Gastroesophageal sphincter (tissue), 4 donors: ENCODE data around the gene OVCH1. TPM values are rescaled to one million over a fixed set of nuclear protein-coding genes. Genes with fewer than 3 reads are reported as not detected.

Experiments used
- ATAC-seq: fragments of 150-250 bp; one replicate; pipeline ENCODE4 v1.9.1; 2016; ENCODE audit warnings: mild to moderate bottlenecking, moderate library complexity
- H3K27ac ChIP-seq, 4 donors: fragments of 200-600 bp; sonication (generic) in 3 of 4; 1 replicate in 3 of 4; 2 replicates in 1 of 4; pipeline ENCODE4 v1.5.1; 2016 to 2019
- H3K27me3 ChIP-seq: fragments of 200-600 bp; sonication (generic); one replicate; pipeline ENCODE4 v1.5.1; 2019
- H3K36me3 ChIP-seq, 2 donors: fragments of 200-600 bp; sonication (generic); one replicate each; pipeline ENCODE4 v1.5.1; 2019; ENCODE audit warnings: control low read depth in 1 of 2
- H3K4me1 ChIP-seq, 3 donors: fragments of 200-600 bp; sonication (generic); 1 replicate in 2 of 3; 2 replicates in 1 of 3; pipeline ENCODE4 v1.5.1; 2016 to 2019; ENCODE audit warnings: control low read depth in 2 of 3
- H3K4me3 ChIP-seq, 2 donors: fragments of 200-600 bp; sonication (generic); one replicate each; pipeline ENCODE4 v1.5.1; 2019; ENCODE audit warnings: mild to moderate bottlenecking in 1 of 2, moderate library complexity in 1 of 2
- H3K9me3 ChIP-seq, 3 donors: fragments of 200-600 bp; sonication (generic); one replicate each; pipeline ENCODE4 v1.5.1; 2017 to 2019; ENCODE audit warnings: control low read depth in 2 of 3
- EP300 ChIP-seq: sonication (generic); formaldehyde crosslinking; IDR thresholded peaks from one replicate; pipeline ENCODE4 v1.6.1; 2017; ENCODE audit warnings: antibody characterized with exemption, mild to moderate bottlenecking
- POLR2A ChIP-seq, 2 donors: fragments of 450-650 bp; IDR thresholded peaks; one replicate each; pipeline ENCODE4 v1.6.1; 2017; ENCODE audit warnings: antibody characterized with exemption in 2 of 2, mild to moderate bottlenecking in 2 of 2, moderate library complexity in 1 of 2
- POLR2AphosphoS5 ChIP-seq: sonication (generic); formaldehyde crosslinking; IDR thresholded peaks from one replicate; pipeline ENCODE4 v1.6.1; 2017; ENCODE audit warnings: antibody characterized with exemption
- WGBS, 2 donors: methylation state at CpG; one replicate each; pipeline ENCODE4 v1.1.5; 2018; ENCODE audit warnings: low coverage in 1 of 2; 5-methylcytosine and 5-hydroxymethylcytosine counted together
- total RNA-seq, 4 donors: library from RNA; depleted of rRNA; stranded (reverse); fragments of >200 nt; gene quantifications; one replicate each; pipeline ENCODE4 v1.1.0, GENCODE V29; 2016
- TF ChIP-seq, protein P1 (sequence below), 4 experiments: fragments of 200-600 bp in 2 of 4; fragments of 450-650 bp in 2 of 4; sonication (generic) in 1 of 4; IDR thresholded peaks; one replicate each; pipeline ENCODE4 v1.5.1; 2017 to 2019; ENCODE audit warnings: antibody characterized with exemption in 4 of 4, mild to moderate bottlenecking in 2 of 4, moderate library complexity in 2 of 4

The OVCH1 gene
- total RNA-seq, 4 donors from 2014 or later, result 0.13 to 0.57 (median 0.43) TPM

DNA sequence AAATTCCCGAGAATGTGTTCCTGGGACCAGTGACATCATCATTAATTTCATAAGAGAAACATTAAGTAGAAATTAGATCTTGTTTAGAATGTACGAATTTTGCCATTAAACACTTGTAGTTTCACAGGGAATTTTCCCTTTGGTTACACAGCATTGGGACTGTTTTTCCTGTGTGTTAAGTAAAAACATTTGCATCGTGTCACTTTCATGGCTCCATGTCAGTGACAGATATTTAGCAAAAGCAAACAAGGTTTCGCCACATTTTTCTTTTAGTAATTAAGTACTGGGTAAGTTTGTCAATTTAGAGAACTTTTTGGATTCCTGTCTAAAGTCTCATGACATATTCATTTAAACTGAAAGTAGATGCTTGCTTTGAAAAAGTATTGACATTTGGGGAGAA lies 45.5 kb upstream of the OVCH1 start:
- Histone ChIP-seq H3K9me3 (no peaks in the 10 kb centered on the region), H3K27me3 (no peaks in the 10 kb centered on the region), H3K4me3 (peak overlapping the region in 1 of 2 donors; percentile 18), H3K36me3 (no peaks in the 10 kb centered on the region), H3K4me1 (peaks cover 0 to 23% (median 9%) of the 10 kb centered on the region in 3 donors), H3K27ac (peak overlapping the region in 3 of 4 donors; percentile 28 to 54 (median 48))
- no peak for TF ChIP-seq POLR2A (IDR thresholded peaks at IDR 0.05)
- WGBS, 2 donors, result 56 to 57% methylated on average over 4 of the region's 4 CpGs
- ATAC-seq, result peak; percentile 67

GRCh38 chr12:29537298-29537697 lies 39.8 kb upstream of the OVCH1 start:
- H3K4me3 ChIP-seq, result no peak overlapping the region
- TF ChIP-seq POLR2A (IDR thresholded peaks at IDR 0.05) (no peak), POLR2AphosphoS5 (peak; percentile 21)
- 50 to 55% methylated on average over 2 of the region's 2 CpGs for WGBS, 2 donors
- peaks cover 0 to 15% of the 10 kb centered on the region in 2 donors for H3K36me3 ChIP-seq
- H3K27ac ChIP-seq, result no peak overlapping the region
- ATAC-seq, result no peak
- H3K9me3 ChIP-seq, result no peaks in the 10 kb centered on the region
- H3K27me3 ChIP-seq, result no peaks in the 10 kb centered on the region
- peaks cover 0 to 8% (median 0%) of the 10 kb centered on the region in 3 donors for H3K4me1 ChIP-seq

DNA sequence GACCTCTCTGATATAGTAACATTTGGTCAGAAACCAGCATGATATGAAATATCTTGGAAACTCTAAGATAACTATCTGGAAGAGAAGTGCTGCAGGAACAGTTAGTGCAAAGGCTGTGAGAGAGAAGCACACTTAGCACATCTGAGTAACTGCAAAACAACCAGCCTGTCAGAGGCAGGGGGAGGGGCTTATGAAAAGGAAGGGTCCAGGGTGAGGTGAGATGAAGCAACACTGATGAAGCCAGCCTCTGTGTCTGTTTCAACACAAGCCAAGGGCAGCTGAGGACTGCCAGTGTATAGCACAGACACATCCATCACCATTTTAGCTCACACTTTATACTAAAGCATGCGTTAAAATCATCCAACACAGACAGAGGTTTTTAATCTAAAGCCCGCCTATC lies 37.4 kb upstream of the OVCH1 start:
- Histone ChIP-seq H3K27me3 (no peaks in the 10 kb centered on the region), H3K4me3 (no peak overlapping the region), H3K9me3 (no peaks in the 10 kb centered on the region), H3K36me3 (peaks cover 0 to 15% of the 10 kb centered on the region in 2 donors), H3K4me1 (peaks cover 0 to 8% (median 0%) of the 10 kb centered on the region in 3 donors), H3K27ac (no peak overlapping the region)
- peak; percentile 46 for ATAC-seq
- TF ChIP-seq, protein P1, sequence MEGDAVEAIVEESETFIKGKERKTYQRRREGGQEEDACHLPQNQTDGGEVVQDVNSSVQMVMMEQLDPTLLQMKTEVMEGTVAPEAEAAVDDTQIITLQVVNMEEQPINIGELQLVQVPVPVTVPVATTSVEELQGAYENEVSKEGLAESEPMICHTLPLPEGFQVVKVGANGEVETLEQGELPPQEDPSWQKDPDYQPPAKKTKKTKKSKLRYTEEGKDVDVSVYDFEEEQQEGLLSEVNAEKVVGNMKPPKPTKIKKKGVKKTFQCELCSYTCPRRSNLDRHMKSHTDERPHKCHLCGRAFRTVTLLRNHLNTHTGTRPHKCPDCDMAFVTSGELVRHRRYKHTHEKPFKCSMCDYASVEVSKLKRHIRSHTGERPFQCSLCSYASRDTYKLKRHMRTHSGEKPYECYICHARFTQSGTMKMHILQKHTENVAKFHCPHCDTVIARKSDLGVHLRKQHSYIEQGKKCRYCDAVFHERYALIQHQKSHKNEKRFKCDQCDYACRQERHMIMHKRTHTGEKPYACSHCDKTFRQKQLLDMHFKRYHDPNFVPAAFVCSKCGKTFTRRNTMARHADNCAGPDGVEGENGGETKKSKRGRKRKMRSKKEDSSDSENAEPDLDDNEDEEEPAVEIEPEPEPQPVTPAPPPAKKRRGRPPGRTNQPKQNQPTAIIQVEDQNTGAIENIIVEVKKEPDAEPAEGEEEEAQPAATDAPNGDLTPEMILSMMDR (IDR thresholded peaks at IDR 0.05), result no peak
- TF ChIP-seq EP300 (no peak), POLR2AphosphoS5 (no peak), POLR2A (IDR thresholded peaks at IDR 0.05) (no peak)
- WGBS, 2 donors, result 89 to 94% methylated on average over 2 of the region's 2 CpGs

DNA sequence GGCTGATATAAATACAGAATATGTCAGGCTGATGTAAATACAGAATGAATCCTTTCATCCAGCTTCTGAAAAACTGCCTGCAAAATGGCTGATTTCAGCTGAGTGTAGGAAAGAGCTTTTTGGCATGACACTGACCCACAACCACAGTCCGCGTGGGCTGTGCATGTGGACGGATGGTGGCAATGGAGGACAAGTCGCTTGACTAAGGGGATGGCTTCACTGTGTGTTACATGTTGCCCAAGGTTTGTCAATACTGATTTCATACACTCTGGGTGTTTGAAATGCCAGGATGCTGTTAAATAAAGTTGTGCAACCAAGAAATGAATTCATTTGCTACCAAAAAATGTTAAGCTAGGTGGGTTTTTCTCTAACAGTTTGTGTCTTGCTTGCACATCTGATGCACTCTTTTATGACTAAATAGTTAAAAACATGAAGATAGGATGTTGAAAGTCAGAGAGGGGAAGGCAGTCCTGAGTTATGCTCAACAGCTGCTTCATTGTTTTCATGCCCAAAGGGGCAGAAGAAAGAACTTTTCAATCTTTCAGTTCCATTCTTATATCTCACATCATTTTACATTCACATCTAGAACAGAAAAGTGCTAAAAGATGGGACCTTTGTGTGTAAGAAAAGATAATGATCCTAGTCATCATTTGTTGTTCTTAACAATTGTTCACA lies 36.5 kb upstream of the OVCH1 start:
- Histone ChIP-seq H3K27me3 (no peaks in the 10 kb centered on the region), H3K9me3 (no peaks in the 10 kb centered on the region), H3K36me3 (peaks cover 0 to 15% of the 10 kb centered on the region in 2 donors), H3K27ac (no peak overlapping the region), H3K4me1 (peaks cover 0 to 8% (median 0%) of the 10 kb centered on the region in 3 donors), H3K4me3 (no peak overlapping the region)
- ATAC-seq, result no peak
- TF ChIP-seq EP300 (no peak), POLR2AphosphoS5 (no peak)
- WGBS, 2 donors, result 33 to 59% methylated on average over 4 of the region's 4 CpGs

DNA sequence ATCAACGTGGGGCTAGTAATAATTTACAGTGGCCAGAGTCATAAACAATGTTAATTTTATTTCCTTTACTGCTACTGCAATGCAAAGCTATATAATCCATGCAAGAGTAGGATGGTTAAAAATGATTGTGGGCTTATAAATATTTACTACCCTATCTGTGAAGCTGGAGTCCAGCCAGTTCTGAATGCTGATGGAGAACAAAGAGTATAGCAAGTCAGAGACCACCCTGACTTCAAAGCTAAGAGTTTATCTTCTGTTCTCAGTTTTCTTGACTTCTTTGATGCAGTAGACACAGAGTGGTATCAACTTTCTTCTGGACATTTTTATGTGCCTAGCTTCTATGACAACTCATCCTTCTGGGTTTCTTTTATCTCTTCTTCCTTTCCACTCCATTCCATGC lies 34.0 kb upstream of the OVCH1 start:
- Histone ChIP-seq H3K9me3 (no peaks in the 10 kb centered on the region), H3K27me3 (no peaks in the 10 kb centered on the region), H3K27ac (no peak overlapping the region), H3K4me1 (peaks cover 0 to 4% (median 0%) of the 10 kb centered on the region in 3 donors), H3K36me3 (peaks cover 0 to 15% of the 10 kb centered on the region in 2 donors), H3K4me3 (no peak overlapping the region)
- TF ChIP-seq POLR2AphosphoS5 (no peak), EP300 (no peak), POLR2A (IDR thresholded peaks at IDR 0.05) (no peak)
- TF ChIP-seq, protein P1 (IDR thresholded peaks at IDR 0.05), result no peak
- ATAC-seq, result no peak
- 24 to 38% methylated on average over 1 of the region's 1 CpG for WGBS, 2 donors

DNA sequence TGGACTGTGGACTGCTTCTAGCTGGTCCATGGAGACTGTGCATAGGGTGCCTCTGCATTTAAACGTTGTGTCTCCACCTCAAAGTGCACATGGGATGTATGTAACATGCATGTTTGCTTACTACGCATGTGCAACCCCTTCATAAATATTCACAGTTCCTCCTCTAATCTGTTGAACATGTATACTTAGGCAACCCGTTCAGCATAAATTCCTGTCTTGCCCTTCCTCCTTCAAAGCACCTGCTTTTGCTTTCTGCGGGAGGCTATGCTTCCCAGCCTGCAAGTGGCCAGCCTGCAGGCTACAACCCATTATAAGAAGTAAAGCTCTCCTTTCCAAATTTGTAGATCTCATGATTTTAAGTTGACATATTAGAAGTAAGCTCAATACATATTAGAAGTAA lies 33.0 kb upstream of the OVCH1 start:
- no peak for ATAC-seq
- 93 to 100% methylated on average over 3 to 4 of the region's 4 CpGs for WGBS, 2 donors
- Histone ChIP-seq H3K36me3 (peaks cover 0 to 15% of the 10 kb centered on the region in 2 donors), H3K27me3 (no peaks in the 10 kb centered on the region), H3K27ac (no peak overlapping the region), H3K4me1 (peaks cover 0 to 4% (median 0%) of the 10 kb centered on the region in 3 donors), H3K4me3 (no peak overlapping the region), H3K9me3 (no peaks in the 10 kb centered on the region)
- no peak for TF ChIP-seq EP300
- TF ChIP-seq POLR2A (IDR thresholded peaks at IDR 0.05), result no peak
- TF ChIP-seq, protein P1 (IDR thresholded peaks at IDR 0.05), result no peak
- TF ChIP-seq POLR2AphosphoS5, result no peak
